ENCODE results near the gene COQ2.
"Not testable (repeated sequence)": the region's sequence is repeated elsewhere in the genome, so short reads cannot be mapped to it uniquely, and the experiment has no call there.

Gene COQ2, protein sequence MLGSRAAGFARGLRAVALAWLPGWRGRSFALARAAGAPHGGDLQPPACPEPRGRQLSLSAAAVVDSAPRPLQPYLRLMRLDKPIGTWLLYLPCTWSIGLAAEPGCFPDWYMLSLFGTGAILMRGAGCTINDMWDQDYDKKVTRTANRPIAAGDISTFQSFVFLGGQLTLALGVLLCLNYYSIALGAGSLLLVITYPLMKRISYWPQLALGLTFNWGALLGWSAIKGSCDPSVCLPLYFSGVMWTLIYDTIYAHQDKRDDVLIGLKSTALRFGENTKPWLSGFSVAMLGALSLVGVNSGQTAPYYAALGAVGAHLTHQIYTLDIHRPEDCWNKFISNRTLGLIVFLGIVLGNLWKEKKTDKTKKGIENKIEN

DNA sequence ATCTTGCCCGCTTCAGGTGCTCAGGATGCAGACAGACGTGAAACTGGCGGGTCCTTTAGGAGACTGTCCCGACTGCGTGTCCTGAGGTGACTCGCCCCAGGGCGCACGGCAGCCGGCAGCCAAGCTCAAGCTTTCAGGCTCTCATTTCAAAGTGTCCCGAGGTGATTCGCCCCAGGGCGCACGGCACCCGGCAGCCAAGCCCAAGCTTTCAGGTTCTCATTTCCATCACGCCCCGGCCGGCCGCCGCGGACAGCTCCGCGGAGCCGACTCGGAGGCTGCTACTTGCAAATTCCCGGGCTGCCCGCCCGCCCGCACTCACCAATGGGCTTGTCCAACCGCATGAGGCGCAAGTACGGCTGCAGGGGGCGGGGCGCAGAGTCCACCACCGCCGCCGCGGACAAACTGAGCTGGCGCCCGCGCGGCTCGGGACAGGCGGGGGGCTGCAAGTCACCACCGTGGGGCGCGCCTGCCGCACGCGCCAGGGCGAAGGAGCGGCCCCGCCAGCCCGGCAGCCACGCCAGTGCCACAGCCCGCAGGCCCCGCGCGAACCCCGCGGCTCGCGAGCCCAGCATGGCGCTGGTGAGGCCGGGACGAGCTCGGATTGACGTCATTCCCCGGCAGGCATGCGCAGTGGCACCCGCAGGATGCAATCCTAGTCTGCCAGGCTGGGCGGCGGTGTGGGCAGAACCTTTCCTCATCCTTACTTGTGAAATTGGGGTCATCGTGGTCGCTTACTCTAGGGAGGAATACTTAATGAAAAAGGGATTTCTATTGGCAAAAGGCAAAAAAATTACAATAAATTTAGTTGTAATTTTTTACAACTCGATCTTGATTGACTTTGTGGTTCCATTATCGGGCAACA is at the start of gene COQ2:
COQ2 (minus strand) TSS at position 606 of the 862 bp plus-strand sequence; CDS start at position 572, 34 bp downstream.
- H3K4me3 ChIP-seq (ENCODE audit: low read depth, low read length): peak within 1 kb of the TSS; percentile 75
- peak; percentile 16; the same call in 1 of the 2 replicates for TF ChIP-seq CTCF (IDR thresholded peaks at IDR 0.05; ENCODE audit: borderline replicate concordance, insufficient read depth, low read depth, low read length)

- no peak overlapping the region for H3K4me3 ChIP-seq (ENCODE audit: low read depth, low read length)
- no peak for TF ChIP-seq CTCF (IDR thresholded peaks at IDR 0.05; ENCODE audit: borderline replicate concordance, insufficient read depth, low read depth, low read length)
Observed at GRCh38 chr4:83331956-83332355, 47.4 kb upstream of the COQ2 start.

- no peak overlapping the region for H3K4me3 ChIP-seq (ENCODE audit: low read depth, low read length)
- no peak for TF ChIP-seq CTCF (IDR thresholded peaks at IDR 0.05; ENCODE audit: borderline replicate concordance, insufficient read depth, low read depth, low read length)
Observed at GRCh38 chr4:83329521-83330110, 45.0 kb upstream of the COQ2 start.

DNA sequence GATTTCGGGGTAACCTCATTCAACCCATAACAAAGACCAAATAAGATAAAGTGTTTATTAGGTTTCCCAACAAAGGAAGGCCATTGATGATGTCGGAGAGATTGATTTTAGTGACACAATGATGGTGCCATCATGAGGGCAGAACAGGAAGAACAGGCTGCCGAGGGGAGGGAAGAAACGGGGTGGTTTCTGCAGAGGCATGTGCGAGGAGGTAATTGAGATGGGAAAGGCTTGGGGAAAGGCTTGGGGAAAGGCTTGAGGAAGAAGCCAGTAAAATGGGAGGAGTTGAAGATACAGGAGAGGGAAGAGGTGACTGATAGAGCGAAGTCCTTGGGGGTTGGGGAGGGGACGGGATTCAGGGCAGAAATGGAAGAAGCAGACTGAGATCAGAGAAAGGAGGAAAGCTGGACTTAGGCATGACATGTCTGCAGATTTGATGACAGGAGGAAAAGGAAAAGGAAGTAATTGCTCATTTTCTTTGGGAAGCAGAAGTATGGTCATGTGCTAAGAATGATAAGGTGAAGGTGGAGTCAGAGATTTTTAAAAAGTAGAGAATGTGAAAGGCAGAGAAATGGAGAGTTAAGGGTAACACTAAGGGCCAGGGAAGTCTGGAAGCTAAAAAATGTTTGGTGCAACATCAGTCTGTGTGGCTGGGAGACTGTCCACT is 44.1 kb upstream of the COQ2 start:
- peak; percentile 14; the same call in 1 of the 2 replicates for TF ChIP-seq CTCF (IDR thresholded peaks at IDR 0.05; ENCODE audit: borderline replicate concordance, insufficient read depth, low read depth, low read length)
- H3K4me3 ChIP-seq (ENCODE audit: low read depth, low read length): no peak overlapping the region

DNA sequence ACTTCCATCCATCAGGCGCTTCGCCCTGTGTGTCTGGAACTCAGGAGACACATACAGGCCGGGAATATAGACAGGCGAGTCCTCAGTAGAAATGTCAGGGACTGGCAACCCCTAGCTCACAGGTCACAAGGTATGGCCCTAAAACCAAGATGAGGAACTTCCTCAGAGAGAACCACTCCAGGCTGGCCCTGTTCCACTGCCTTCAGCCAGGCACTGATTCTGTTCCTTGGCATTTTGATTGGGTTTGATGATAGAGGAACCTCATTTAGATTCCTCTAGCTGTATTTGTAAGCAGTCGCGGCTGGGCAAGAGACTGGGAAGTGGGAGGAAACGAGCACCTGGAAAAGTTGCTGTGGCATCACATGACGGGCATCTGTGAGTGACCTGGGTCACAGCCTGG is 41.9 kb upstream of the COQ2 start:
- H3K4me3 ChIP-seq (ENCODE audit: low read depth, low read length): no peak overlapping the region
- no peak for TF ChIP-seq CTCF (IDR thresholded peaks at IDR 0.05; ENCODE audit: borderline replicate concordance, insufficient read depth, low read depth, low read length)

GRCh38 chr4:83325306-83325705 is 40.7 kb upstream of the COQ2 start:
- not testable (repeated sequence) for H3K4me3 ChIP-seq (ENCODE audit: low read depth, low read length)

DNA sequence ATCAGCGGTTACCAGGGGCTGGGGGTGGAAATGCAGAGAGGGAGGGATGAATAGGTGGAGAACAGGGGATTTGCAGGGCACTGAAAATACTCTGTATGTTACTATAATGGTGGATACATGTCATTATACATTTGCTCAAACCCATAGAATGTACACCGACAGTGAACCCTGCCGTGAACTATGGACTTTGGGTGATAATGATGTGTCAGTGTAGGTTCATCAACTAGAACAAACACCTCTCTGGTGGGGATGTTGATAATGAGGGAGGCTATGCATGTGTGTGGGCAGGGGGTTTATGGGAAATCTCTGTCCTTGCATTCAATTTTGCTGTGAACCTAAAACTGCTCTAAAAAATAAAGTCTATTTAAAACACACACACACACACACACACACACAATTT is 38.5 kb upstream of the COQ2 start:
- TF ChIP-seq CTCF (IDR thresholded peaks at IDR 0.05; ENCODE audit: borderline replicate concordance, insufficient read depth, low read depth, low read length): no peak
- no peak overlapping the region for H3K4me3 ChIP-seq (ENCODE audit: low read depth, low read length)
